GM20431 (cell line): ENCODE data around the gene KCNC4.

Source experiments
- in situ Hi-C: fragments of 300-500 bp; cut with MseI, MboI; formaldehyde crosslinking; loops from one replicate; pipeline ENCODE4 v1.15.0; 2020; ENCODE audit warnings: low sequenced_read_pairs; ENCODE audit not compliant: unreplicated experiment

The KCNC4 gene

GRCh38 chr1:110208916-110209645 is 1.0 kb upstream of the KCNC4 start:
- in situ Hi-C loops, result loop anchor here (10.0 kb wide), 2 partner anchors 106 to 246 kb away; partner anchors contain the start of gene PROK1

GRCh38 chr1:110210604-110211495 is 736 bp downstream of the KCNC4 start:
- in situ Hi-C loops, result no loop called here

GRCh38 chr1:110211496-110212168 is 1.5 kb downstream of the KCNC4 start:
- in situ Hi-C loops, result no loop called here

GRCh38 chr1:110212169-110213142 is 2.3 kb downstream of the KCNC4 start:
- in situ Hi-C loops, result no loop called here

GRCh38 chr1:110213143-110213540 is 3.0 kb downstream of the KCNC4 start:
- in situ Hi-C loops, result no loop called here

- in situ Hi-C loops, result no loop called here
Observed at GRCh38 chr1:110214454-110215404, 4.6 kb downstream of the KCNC4 start.

GRCh38 chr1:110215621-110216515 is 5.8 kb downstream of the KCNC4 start:
- in situ Hi-C loops, result no loop called here

- in situ Hi-C loops, result no loop called here
Observed at GRCh38 chr1:110216844-110217444, 6.8 kb downstream of the KCNC4 start.

GRCh38 chr1:110218137-110218536 is 8.0 kb downstream of the KCNC4 start:
- in situ Hi-C loops, result no loop called here

- in situ Hi-C loops, result no loop called here
Observed at GRCh38 chr1:110218739-110219138, 8.6 kb downstream of the KCNC4 start.

GRCh38 chr1:110220324-110220723 is 10.2 kb downstream of the KCNC4 start:
- in situ Hi-C loops, result no loop called here

- in situ Hi-C loops, result no loop called here
Observed at GRCh38 chr1:110221119-110221518, 11.0 kb downstream of the KCNC4 start.

GRCh38 chr1:110223127-110223526 is 13.0 kb downstream of the KCNC4 start:
- in situ Hi-C loops, result no loop called here

- in situ Hi-C loops, result no loop called here
Observed at GRCh38 chr1:110223581-110223980, 13.5 kb downstream of the KCNC4 start.

GRCh38 chr1:110224240-110224995 is 14.3 kb downstream of the KCNC4 start:
- in situ Hi-C loops, result no loop called here

GRCh38 chr1:110225212-110225611 is 15.1 kb downstream of the KCNC4 start:
- in situ Hi-C loops, result no loop called here
